A673 (cell line): ENCODE measurements around the gene FXYD4. TPM values are rescaled to one million over a fixed set of nuclear protein-coding genes. Genes with fewer than 3 reads are reported as not detected.

ENCODE experiments used
- BruUV-seq: library from RNA; stranded (reverse); fragments of 400-500 nt; replicated peaks from 2 replicates; lab custom pipeline; 2021; lab: Mats Ljungman, UMichigan
- CTCF ChIA-PET: fragments of 300-600 bp; sonication (Branson Sonifier 250); formaldehyde crosslinking; loops from one replicate; lab custom pipeline; 2022; ENCODE audit warnings: antibody characterized with exemption; lab: Charles Lee
- POLR2A ChIA-PET: fragments of 300-600 bp; sonication (Branson Sonifier 250); formaldehyde crosslinking; loops from one replicate; lab custom pipeline; 2022; ENCODE audit warnings: antibody characterized with exemption; ENCODE audit not compliant: low non-redundant PET; lab: Charles Lee
- DNase-seq: peaks from one replicate; pipeline ENCODE4 v3.0.0-alpha.2; 2015; ENCODE audit warnings: low spot score
- H3K27ac ChIP-seq: fragments of 200-600 bp; sonication (generic); 2 replicates; pipeline ENCODE4 v1.5.1; 2016; ENCODE audit warnings: mixed run types, low read depth, mild to moderate bottlenecking, mixed read lengths, antibody characterized with exemption, low read length; ENCODE audit not compliant: poor library complexity, severe bottlenecking
- H3K27me3 ChIP-seq: fragments of 200-600 bp; sonication (generic); replicated peaks from 2 replicates; pipeline ENCODE4 v1.6.1; 2017; ENCODE audit warnings: mixed run types, low read depth, mild to moderate bottlenecking, mixed read lengths, antibody characterized with exemption, low read length; ENCODE audit not compliant: insufficient read depth, poor library complexity
- H3K36me3 ChIP-seq: fragments of 200-600 bp; sonication (generic); 2 replicates; pipeline ENCODE4 v1.6.1; 2016; ENCODE audit warnings: mixed run types, mild to moderate bottlenecking, mixed read lengths, antibody characterized with exemption, low read length; ENCODE audit not compliant: insufficient read depth, poor library complexity, severe bottlenecking
- H3K4me1 ChIP-seq: fragments of 200-600 bp; sonication (generic); 2 replicates; pipeline ENCODE4 v1.6.1; 2017; ENCODE audit warnings: mixed run types, mild to moderate bottlenecking, mixed read lengths, antibody characterized with exemption, low read length; ENCODE audit not compliant: insufficient read depth, poor library complexity, severe bottlenecking
- H3K4me3 ChIP-seq: fragments of 200-600 bp; sonication (generic); 2 replicates; pipeline ENCODE4 v1.5.1; 2016; ENCODE audit warnings: low read depth, mixed run types, mild to moderate bottlenecking, mixed read lengths, low read length; ENCODE audit not compliant: poor library complexity, severe bottlenecking
- H3K9me3 ChIP-seq: fragments of 200-600 bp; sonication (generic); 2 replicates; pipeline ENCODE4 v1.6.1; 2016; ENCODE audit warnings: mixed run types, low read depth, mild to moderate bottlenecking, mixed read lengths, antibody characterized with exemption, low read length; ENCODE audit not compliant: poor library complexity, severe bottlenecking
- EZH2 ChIP-seq: fragments of 200-600 bp; sonication (generic); IDR thresholded peaks from 2 replicates; pipeline ENCODE4 v1.6.1; 2017; ENCODE audit warnings: borderline replicate concordance, low read depth, mild to moderate bottlenecking, mixed read lengths, antibody characterized with exemption, low read length; ENCODE audit not compliant: poor library complexity, severe bottlenecking
- intact Hi-C: fragments of 100-400 bp; cut with micrococcal nuclease; formaldehyde crosslinking; loops from one replicate; pipeline ENCODE4 v1.10.0; 2022; ENCODE audit not compliant: unreplicated experiment
- total RNA-seq: library from RNA; stranded (reverse); gene quantifications from 2 replicates; pipeline ENCODE4 v1.2.3, GENCODE V29; 2021
- TF ChIP-seq, protein P1 (sequence below): fragments of 300-800, 200-600 bp; sonication (generic); conservative IDR thresholded peaks from 2 replicates; pipeline ENCODE4 v1.5.1; 2017; ENCODE audit warnings: low read depth, mild to moderate bottlenecking, antibody characterized with exemption, low read length, moderate library complexity, mixed read lengths

FXYD4 gene
- total RNA-seq, 1 experiment from 2014 or later: not detected

GRCh38 chr10:43398939-43399319 lies 27.5 kb downstream of the FXYD4 start:
- no TSS peak for BruUV-seq
- H3K27ac ChIP-seq: peak overlapping the region; percentile 91
- DNase-seq: no peak

GRCh38 chr10:43399320-43400310 lies 28.2 kb downstream of the FXYD4 start:
- H3K27me3 ChIP-seq: no peaks in the 10 kb centered on the region
- BruUV-seq: no TSS peak
- H3K36me3 ChIP-seq: peaks cover 18% of the 10 kb centered on the region
- H3K4me1 ChIP-seq: peaks cover 55% of the 10 kb centered on the region
- intact Hi-C loops: no loop called here
- H3K9me3 ChIP-seq: no peaks in the 10 kb centered on the region
- H3K4me3 ChIP-seq: no peak overlapping the region
- no peak for DNase-seq
- TF ChIP-seq EZH2: no peak
- TF ChIP-seq, protein P1, sequence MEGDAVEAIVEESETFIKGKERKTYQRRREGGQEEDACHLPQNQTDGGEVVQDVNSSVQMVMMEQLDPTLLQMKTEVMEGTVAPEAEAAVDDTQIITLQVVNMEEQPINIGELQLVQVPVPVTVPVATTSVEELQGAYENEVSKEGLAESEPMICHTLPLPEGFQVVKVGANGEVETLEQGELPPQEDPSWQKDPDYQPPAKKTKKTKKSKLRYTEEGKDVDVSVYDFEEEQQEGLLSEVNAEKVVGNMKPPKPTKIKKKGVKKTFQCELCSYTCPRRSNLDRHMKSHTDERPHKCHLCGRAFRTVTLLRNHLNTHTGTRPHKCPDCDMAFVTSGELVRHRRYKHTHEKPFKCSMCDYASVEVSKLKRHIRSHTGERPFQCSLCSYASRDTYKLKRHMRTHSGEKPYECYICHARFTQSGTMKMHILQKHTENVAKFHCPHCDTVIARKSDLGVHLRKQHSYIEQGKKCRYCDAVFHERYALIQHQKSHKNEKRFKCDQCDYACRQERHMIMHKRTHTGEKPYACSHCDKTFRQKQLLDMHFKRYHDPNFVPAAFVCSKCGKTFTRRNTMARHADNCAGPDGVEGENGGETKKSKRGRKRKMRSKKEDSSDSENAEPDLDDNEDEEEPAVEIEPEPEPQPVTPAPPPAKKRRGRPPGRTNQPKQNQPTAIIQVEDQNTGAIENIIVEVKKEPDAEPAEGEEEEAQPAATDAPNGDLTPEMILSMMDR: no peak
- ChIA-PET POLR2A (no interaction called here), CTCF (no interaction called here)
- peak overlapping the region; percentile 91 for H3K27ac ChIP-seq

More at GRCh38 chr10:43398939-43399319, 27.5 kb downstream of the FXYD4 start:
- peaks cover 25% of the 10 kb centered on the region for H3K36me3 ChIP-seq
- CTCF ChIA-PET: no interaction called here
- TF ChIP-seq EZH2: no peak
- TF ChIP-seq, protein P1: no peak
- intact Hi-C loops: no loop called here
- H3K9me3 ChIP-seq: no peaks in the 10 kb centered on the region
- no peaks in the 10 kb centered on the region for H3K27me3 ChIP-seq
- H3K4me1 ChIP-seq: peaks cover 51% of the 10 kb centered on the region
- POLR2A ChIA-PET: no interaction called here
- H3K4me3 ChIP-seq: no peak overlapping the region

- no peak for DNase-seq
- CTCF ChIA-PET: no interaction called here
- Histone ChIP-seq H3K27ac (peak overlapping the region; percentile 91), H3K9me3 (no peaks in the 10 kb centered on the region), H3K4me3 (no peak overlapping the region), H3K27me3 (no peaks in the 10 kb centered on the region), H3K4me1 (peaks cover 66% of the 10 kb centered on the region), H3K36me3 (peaks cover 9% of the 10 kb centered on the region)
- no TSS peak for BruUV-seq
- TF ChIP-seq, protein P1: no peak
- no peak for TF ChIP-seq EZH2
- POLR2A ChIA-PET: no interaction called here
- intact Hi-C loops: no loop called here
These were observed 30.2 kb downstream of the FXYD4 start for GRCh38 chr10:43401627-43402026.
